ENCODE data around the gene ARL4D. TPM values are rescaled to one million over a fixed set of nuclear protein-coding genes. Genes with fewer than 3 reads are reported as not detected.

Gene ARL4D
- total RNA-seq, 1 donor from 2014 or later: 1.5 TPM

- no peak for TF ChIP-seq CTCF (IDR thresholded peaks at IDR 0.05; ENCODE audit: insufficient read depth, low read length, poor library complexity, severe bottlenecking)
- H3K36me3 ChIP-seq (ENCODE audit: control insufficient read depth, insufficient read depth, low read length): no peaks in the 10 kb centered on the region
- DNase-seq (ENCODE audit: low read depth): no peak
- no peaks in the 10 kb centered on the region for H3K27me3 ChIP-seq (ENCODE audit: control insufficient read depth, insufficient read depth, low read length)
- H3K4me3 ChIP-seq (ENCODE audit: low read depth, low read length): no peak overlapping the region
Measured at GRCh38 chr17:43353393-43353792, 45.4 kb upstream of the ARL4D start.

- Histone ChIP-seq H3K36me3 (ENCODE audit: control insufficient read depth, insufficient read depth, low read length) (no peaks in the 10 kb centered on the region), H3K4me3 (ENCODE audit: low read depth, low read length) (no peak overlapping the region), H3K27me3 (ENCODE audit: control insufficient read depth, insufficient read depth, low read length) (no peaks in the 10 kb centered on the region)
- no peak for TF ChIP-seq CTCF (IDR thresholded peaks at IDR 0.05; ENCODE audit: insufficient read depth, low read length, poor library complexity, severe bottlenecking)
- no peak for DNase-seq (ENCODE audit: low read depth)
Measured at GRCh38 chr17:43354371-43354770, 44.4 kb upstream of the ARL4D start.

- H3K27me3 ChIP-seq (ENCODE audit: control insufficient read depth, insufficient read depth, low read length): no peaks in the 10 kb centered on the region
- no peak for TF ChIP-seq CTCF (IDR thresholded peaks at IDR 0.05; ENCODE audit: insufficient read depth, low read length, poor library complexity, severe bottlenecking)
- no peak overlapping the region for H3K4me3 ChIP-seq (ENCODE audit: low read depth, low read length)
- no peak for DNase-seq (ENCODE audit: low read depth)
- H3K36me3 ChIP-seq (ENCODE audit: control insufficient read depth, insufficient read depth, low read length): no peaks in the 10 kb centered on the region
Measured at GRCh38 chr17:43356450-43356849, 42.3 kb upstream of the ARL4D start.

- Histone ChIP-seq H3K4me3 (ENCODE audit: low read depth, low read length) (no peak overlapping the region), H3K27me3 (ENCODE audit: control insufficient read depth, insufficient read depth, low read length) (no peaks in the 10 kb centered on the region), H3K36me3 (ENCODE audit: control insufficient read depth, insufficient read depth, low read length) (no peaks in the 10 kb centered on the region)
- DNase-seq (ENCODE audit: low read depth): peak; percentile 84
- TF ChIP-seq CTCF (IDR thresholded peaks at IDR 0.05; ENCODE audit: insufficient read depth, low read length, poor library complexity, severe bottlenecking): no peak
Measured at GRCh38 chr17:43356999-43357398, 41.8 kb upstream of the ARL4D start.

- no peak for TF ChIP-seq CTCF (IDR thresholded peaks at IDR 0.05; ENCODE audit: insufficient read depth, low read length, poor library complexity, severe bottlenecking)
- Histone ChIP-seq H3K36me3 (ENCODE audit: control insufficient read depth, insufficient read depth, low read length) (no peaks in the 10 kb centered on the region), H3K27me3 (ENCODE audit: control insufficient read depth, insufficient read depth, low read length) (no peaks in the 10 kb centered on the region), H3K4me3 (ENCODE audit: low read depth, low read length) (no peak overlapping the region)
- DNase-seq (ENCODE audit: low read depth): no peak
Measured at GRCh38 chr17:43359469-43360110, 39.2 kb upstream of the ARL4D start.

- no peak for TF ChIP-seq CTCF (IDR thresholded peaks at IDR 0.05; ENCODE audit: insufficient read depth, low read length, poor library complexity, severe bottlenecking)
- Histone ChIP-seq H3K36me3 (ENCODE audit: control insufficient read depth, insufficient read depth, low read length) (no peaks in the 10 kb centered on the region), H3K27me3 (ENCODE audit: control insufficient read depth, insufficient read depth, low read length) (no peaks in the 10 kb centered on the region), H3K4me3 (ENCODE audit: low read depth, low read length) (peak overlapping the region; percentile 47)
- DNase-seq (ENCODE audit: low read depth): no peak
Measured at GRCh38 chr17:43360376-43360738, 38.4 kb upstream of the ARL4D start.
